ENCODE data around the gene ABCC6. TPM values are rescaled to one million over a fixed set of nuclear protein-coding genes. Genes with fewer than 3 reads are reported as not detected.
A peak's percentile ranks its signal among the peaks of the same experiment; 100 is the strongest.
"Not testable (repeated sequence)": the region's sequence is repeated elsewhere in the genome, so short reads cannot be mapped to it uniquely, and the experiment has no call there.

The ABCC6 gene
- total RNA-seq, 1 donor from 2014 or later = 0.38 TPM

DNA sequence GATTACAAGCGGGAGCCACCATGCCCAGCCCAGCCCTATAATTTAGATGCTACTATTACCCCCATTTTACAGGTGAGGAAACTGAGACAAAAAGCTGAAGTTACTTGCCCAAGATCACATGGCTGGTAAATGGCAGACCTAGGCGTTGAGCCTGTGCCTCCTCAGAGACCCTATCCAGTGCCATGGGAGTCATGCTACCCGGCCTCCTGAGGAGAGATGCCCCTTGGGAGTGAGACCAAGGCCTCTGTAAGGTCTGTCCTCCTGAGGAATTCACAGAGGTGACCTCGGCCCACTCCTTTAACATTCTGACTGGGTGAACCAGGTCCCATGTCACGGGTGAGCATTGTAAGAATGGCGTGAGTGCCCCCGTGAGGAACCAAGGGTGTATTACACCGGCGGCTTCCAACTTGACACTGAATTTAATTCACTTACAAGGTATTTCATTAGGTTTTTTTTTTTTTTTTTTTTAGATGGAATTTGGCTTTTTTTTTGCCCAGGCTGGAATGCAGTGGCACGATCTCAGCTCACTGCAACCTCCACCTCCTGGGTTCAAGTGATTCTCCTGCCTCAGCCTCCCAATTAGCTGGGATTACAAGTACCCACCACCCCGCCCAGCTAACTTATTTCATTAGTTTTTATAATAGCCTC is 95.7 kb downstream of the ABCC6 start:
- intact Hi-C loops (cut with DNase I) = loop anchor here (2.0 to 5.0 kb wide), 3 partner anchors 253 to 360 kb away; no protein-coding TSS in a partner anchor
- peak; percentile 82 for DNase-seq (ENCODE audit: low spot score)

DNA sequence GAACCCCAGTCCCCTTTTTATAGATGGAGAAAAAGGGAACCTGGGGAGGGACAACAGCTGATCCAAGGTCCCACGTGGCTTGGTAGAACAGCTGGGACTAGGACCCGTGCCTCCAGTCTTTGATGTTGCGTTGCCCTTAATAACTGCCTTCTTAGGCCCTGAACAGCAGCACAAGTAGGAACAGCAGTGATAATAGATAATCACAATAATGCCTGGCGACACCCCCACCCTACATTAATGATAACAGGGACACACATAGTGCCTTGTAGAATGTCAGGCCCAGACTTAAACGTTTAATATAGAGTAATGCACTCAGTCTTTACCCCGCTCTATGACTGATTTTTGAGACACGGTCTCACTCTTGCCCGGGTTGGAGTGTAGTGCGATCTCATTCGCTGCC is 96.4 kb downstream of the ABCC6 start:
- intact Hi-C loops (cut with DNase I) = loop anchor here (2.0 to 5.0 kb wide), 3 partner anchors 252 to 360 kb away; no protein-coding TSS in a partner anchor
- no peak for DNase-seq (ENCODE audit: low spot score)

DNA sequence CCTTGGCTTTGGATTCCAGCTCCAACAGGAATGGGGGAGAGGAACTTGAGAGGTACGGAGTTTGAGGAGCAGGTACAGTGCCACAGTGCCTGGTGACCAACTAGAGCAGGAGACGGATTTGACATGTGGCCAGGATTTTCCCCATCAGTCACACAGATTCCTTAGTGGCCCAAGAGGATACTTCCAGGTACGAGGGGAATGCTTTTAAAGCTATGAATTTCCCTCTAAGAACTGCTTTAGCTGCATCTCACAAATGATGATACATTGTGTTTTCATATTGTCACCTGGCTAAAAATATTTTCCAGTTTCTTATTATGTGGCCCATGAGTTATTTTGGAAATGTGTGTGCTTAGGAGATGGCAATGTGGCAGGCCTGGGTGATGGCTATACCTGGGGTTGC is 98.3 kb downstream of the ABCC6 start:
- intact Hi-C loops (cut with DNase I) = loop anchor here (5.0 kb wide), 1 partner anchor 358 kb away; no protein-coding TSS in a partner anchor
- DNase-seq (ENCODE audit: low spot score) = no peak

DNA sequence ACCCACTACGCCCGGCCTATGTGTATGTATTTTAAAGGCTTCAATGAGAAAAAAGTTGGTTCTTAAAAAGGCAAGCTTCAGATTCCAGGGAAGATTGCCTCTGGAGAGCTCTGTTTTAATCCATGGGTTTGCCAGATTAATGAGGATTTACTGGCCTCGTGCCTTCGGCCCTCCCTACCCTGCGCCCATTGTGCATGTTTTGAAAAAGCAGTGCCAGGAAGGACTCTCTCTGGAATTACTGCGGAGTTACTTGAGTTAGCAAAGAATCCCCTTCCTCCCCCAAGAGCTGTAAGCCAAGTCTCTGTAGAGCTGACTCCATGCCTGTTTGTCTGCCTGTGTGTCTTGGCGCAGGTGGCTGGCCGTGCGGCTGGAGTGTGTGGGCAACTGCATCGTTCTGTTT is 98.9 kb downstream of the ABCC6 start:
- no peak for DNase-seq (ENCODE audit: low spot score)
- intact Hi-C loops (cut with DNase I) = no loop called here

DNA sequence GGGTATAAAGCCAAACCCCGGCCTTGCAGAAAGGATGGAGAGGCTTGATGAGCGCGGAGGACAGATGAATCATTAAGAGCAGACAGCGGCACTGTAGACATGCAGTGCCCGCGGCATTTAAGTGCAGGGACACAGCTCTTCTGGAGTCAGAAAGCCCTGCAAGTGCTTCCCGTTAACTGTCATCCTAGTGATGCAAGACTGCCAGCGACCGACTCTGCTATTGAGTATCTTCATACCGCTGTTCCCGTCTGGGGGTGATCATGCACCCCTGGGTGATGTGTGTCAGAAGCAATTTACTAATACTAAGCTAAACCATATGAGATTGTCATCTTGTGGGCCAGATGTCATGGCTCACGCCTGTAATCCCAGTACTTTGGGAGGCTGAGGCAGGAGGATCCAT is 101.0 kb downstream of the ABCC6 start:
- intact Hi-C loops (cut with DNase I) = no loop called here
- no peak for DNase-seq (ENCODE audit: low spot score)

DNA sequence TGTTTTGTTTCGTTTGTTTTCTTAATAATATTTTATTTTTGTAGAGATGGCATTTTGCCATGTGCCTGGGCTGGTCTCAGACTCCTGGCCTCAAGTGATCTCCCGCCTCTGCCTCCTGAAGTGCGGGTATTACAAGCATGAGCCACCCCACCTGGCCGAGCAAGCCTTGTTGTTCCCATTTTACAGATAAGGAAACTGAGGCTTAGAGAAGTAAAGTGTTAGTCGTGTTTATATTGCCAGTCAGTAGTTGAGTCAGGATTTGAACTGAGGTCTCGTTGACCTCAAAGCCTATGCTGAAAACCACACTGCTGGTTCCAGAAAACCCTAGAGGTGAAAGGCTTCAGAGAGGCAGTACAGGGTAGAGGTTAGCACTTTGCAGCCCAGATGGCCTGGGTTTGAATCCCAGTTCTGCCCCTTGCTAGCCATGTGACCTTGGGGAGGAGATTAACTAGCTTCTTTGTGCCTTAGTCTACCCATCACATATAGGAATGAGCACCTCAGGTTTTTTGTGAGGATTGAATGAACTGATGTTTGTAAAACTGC is 102.0 kb downstream of the ABCC6 start:
- intact Hi-C loops (cut with DNase I) = no loop called here
- no peak for DNase-seq (ENCODE audit: low spot score)

DNA sequence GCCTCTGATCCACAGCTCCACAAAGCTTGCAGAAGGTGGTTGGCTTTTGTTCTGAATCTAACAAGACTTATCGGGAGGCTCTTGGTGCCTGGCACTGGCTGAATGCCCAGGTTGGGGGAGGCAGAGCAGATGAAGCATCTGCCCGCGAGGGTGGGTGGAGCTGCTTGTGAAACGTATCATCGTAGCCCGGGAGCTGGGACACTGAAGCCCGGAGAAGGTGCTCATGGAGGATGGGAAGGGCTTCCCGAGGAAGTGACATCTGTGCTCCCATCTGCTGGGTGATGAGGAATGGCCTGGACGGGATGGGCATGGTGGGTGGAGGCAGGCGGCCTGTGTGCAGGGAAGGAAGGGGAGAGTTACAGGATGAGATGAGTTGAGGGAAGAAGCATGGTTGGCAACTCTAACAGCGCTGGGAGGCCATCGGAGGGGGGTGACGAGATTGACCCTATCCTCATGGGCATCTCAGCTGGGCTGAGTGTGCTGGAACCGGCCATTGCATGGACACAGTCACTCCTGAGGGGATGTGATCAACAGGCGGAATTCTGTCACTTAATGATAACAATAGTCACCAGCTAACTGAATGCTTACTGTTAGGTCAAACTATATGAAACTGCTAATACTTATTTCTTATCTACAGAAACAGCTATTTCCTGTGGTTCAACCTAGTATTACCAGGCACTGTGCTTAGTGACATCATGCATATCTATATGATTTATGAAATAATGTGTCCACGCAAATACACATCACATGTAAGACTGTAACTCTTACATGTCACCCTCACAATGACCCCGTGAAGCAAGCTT is 102.7 kb downstream of the ABCC6 start:
- intact Hi-C loops (cut with DNase I) = no loop called here
- peak; percentile 80 for DNase-seq (ENCODE audit: low spot score)

DNA sequence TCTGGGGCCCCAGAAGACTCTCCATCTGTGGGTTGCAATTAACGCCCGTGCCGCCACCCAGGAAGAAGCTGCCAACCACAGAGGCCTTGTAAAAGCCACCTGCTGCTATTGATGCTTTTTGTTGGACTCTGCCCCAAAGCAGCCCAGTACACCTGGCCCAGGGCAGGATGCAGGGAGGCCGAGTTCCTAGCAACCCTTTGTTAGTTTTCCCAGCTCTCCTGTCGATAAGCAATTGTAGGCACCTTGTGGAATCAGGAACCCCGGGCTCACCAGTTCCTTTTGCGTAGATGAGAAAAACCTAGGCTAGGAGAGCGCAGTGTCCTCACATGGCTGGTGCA is 103.3 kb downstream of the ABCC6 start:
- intact Hi-C loops (cut with DNase I) = no loop called here
- no peak for DNase-seq (ENCODE audit: low spot score)

DNA sequence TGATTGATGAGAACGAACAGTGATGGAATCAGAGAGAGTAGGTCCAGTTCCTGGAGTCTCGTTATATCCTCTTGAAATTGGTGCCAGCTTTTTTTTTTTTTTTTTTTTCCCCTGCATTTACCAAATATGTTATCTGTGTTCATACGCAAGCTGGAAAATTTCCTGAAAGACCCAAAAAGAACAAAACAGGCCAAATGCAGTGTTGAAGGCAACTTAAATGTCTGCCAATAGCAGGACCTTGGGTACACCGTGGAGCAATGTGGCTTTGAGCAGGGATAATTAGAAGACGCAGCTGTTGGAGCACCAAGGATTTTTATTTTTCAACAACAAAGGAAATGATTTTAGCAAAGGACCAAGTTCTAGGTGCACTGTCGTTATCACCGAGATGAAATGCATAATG is 105.0 kb downstream of the ABCC6 start:
- DNase-seq (ENCODE audit: low spot score) = no peak
- intact Hi-C loops (cut with DNase I) = no loop called here

DNA sequence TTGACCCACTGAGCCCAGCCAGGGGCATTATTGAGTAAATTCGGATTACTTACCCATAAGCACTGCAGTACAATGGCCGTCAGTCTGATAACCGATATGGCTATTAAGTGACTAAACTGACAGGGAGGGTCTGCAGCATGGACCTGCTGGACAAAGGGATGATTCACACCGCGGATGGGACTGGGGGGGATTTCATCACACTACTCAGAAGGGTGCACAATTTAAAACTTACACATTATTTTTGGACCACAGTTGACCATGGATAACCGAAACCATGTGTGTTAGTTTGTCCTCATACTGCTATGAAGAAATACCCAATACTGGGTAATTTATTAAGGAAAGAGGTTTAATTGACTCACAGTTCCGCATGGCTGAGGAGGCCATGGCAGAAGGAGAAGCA is 106.5 kb downstream of the ABCC6 start:
- no peak for DNase-seq (ENCODE audit: low spot score)
- intact Hi-C loops (cut with DNase I) = no loop called here

DNA sequence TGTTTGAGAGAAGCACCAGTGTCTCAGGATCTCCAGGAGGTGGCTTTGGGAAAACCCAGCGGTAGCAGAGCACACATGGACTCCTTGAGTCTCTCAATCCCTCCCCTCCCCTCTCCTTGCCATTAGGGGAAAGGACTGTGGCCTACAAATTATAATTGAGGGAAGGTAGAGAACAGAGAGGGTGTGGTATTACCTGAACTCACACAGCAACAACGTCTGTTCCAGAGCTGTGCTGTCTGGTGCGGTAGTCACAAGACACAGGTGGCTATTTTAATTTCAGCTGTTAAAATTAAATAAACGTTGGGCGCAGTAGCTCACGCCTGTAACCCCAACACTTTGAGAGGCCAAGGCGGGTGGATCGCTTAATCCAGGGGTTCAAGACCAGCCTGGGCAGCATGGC is 110.2 kb downstream of the ABCC6 start:
- intact Hi-C loops (cut with DNase I) = no loop called here
- DNase-seq (ENCODE audit: low spot score) = no peak

DNA sequence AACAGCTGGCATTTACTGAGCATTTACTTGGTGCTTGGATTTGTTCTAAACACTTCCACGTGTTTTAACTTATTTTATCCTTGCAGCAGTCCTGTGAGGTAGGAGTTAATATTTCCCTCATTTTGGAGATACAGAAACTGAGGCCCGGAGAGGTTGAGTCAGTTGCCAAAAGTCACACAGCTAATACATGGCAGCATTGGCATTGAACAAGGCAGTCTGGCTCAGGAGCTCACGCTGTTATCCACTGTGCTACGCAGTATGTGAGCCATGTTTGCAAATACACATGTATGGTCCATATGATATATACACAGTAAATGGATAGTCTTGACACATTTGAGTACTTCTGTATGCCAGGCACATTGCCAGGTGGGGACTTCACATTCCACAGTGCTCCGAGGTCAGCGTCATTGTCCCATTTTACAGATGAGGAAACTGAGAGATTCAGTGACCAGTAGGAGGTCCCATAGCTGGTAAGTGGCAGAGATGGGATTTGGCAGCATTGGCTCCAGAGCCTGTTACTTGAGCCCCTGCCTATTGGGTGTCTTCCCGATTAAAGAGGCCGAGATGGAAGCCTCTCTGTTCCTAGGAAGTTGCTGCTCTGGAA is 110.7 kb downstream of the ABCC6 start:
- intact Hi-C loops (cut with DNase I) = no loop called here
- no peak for DNase-seq (ENCODE audit: low spot score)

DNA sequence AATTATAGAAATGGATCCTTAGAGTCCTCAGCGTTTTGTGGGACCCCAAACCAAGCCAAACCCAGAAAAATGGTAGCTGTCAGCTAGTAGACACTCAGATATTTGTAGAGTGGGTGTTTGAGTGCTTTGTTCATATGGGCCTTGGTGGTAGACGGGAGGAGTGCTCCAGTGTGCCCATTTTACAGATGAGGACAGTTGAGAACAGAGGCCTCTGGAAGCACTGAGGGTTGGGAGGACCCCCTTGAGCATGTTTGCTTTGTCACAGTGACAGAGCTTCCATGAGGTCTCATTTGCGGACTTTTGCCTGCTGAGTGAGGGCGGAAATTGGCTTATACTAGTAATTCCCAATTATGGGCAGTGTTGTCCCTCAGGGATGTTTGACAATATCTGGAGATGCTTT is 111.7 kb downstream of the ABCC6 start:
- intact Hi-C loops (cut with DNase I) = no loop called here
- no peak for DNase-seq (ENCODE audit: low spot score)

DNA sequence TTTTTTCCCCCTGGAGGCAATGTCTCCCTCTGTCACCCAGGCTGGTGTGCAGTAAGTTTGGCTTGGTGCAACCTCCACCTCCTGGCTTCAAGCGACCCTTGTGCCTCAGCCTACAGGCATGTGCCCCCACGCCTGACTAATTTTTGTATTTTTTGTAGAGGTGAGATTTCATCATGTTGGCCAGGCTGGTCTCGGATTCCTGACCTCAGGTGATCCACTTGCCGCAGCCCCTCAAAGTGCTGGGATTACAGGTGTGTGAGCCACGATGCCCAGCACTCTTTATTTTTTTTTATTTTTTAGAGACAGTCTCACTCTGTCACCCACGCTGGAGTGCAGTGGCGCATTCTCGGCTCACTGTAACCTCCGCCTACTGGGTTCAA is 113.2 kb downstream of the ABCC6 start:
- no peak for DNase-seq (ENCODE audit: low spot score)
- intact Hi-C loops (cut with DNase I) = no loop called here

DNA sequence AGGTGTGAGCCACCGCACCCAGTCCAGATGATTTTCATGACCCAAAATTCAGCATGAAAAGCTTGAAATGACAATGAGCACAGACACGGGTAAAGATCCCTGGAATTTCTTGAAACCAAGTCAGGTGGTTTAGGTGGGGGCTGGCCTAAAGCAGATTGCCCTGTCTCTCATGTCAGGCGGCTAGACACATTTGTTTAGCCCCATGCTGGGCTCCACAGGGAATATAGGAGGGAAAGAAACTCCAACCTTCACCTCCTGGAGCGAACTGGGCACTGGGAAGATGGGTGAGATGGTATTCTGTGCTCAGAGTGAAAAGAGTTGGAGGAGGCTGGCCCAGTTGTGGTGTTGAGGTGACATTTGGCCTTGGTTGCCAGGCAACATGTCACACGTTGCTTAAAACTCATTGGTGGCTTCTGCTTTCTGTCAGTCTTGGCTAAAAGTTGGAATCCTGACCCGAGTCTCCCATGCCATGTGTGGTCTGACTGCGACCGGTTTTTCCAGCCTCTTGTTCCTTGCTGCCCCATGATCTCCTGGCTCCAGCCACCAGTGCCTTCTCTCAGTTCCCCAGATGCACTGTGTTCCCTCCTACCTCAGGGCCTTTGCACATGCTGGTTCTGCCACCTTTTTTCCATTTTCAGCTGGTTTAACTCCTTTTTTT is 113.7 kb downstream of the ABCC6 start:
- intact Hi-C loops (cut with DNase I) = no loop called here
- DNase-seq (ENCODE audit: low spot score) = no peak

DNA sequence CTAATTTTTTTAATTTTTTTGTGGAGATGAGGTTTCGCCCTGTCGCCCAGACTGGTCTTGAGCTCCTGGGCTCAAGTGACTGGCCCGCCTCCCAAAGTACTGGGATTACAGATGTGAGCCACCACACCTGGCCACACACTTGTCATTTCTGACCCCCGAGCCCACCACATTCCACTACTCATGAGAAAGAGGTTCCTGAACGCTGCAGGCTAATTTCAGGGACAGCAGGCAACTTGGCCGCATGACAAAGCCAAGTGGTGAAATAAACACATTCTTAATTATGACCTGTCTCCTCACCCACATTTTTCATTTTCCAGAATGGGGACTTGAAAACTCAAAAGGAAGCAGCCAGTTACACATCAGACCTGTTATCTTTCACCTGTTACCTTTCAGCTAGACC is 114.5 kb downstream of the ABCC6 start:
- intact Hi-C loops (cut with DNase I) = no loop called here
- no peak for DNase-seq (ENCODE audit: low spot score)

DNA sequence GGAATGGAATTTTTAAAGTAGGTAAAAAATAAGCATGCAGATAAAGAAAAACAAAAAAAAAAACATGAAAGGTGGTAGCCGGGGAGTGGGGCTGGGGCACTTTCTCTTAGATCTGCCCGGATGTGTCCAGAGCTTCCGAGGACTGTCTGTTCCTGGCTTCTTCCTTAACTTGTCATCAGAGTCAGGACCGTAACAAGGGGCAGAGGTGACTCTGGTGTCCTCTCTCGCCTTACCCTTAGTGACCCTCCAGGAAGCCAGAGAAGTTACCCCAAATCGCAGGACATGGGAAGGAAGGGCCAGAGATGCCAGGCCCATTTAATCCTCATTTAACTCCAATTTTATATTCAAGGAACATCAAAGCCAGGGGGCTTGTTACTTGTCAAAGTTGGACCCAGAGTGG is 115.5 kb downstream of the ABCC6 start:
- DNase-seq (ENCODE audit: low spot score) = no peak
- intact Hi-C loops (cut with DNase I) = no loop called here

DNA sequence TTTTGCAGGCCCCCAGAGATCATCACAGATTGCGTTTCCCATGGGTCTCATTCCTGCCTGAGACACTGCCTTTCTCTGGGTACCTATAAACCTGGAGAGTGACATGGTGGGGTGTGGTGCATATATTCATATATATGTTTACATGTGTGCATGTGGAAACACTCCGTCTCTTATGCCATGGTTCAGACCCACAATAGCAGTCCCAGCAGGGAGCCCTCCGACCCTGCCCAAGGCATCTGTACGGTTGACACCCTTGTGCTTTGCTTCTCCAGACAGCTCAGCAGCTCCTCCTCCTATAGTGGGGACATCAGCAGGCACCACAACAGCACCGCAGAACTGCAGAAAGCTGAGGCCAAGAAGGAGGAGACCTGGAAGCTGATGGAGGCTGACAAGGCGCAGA is 116.8 kb downstream of the ABCC6 start:
- intact Hi-C loops (cut with DNase I) = no loop called here
- DNase-seq (ENCODE audit: low spot score) = no peak

DNA sequence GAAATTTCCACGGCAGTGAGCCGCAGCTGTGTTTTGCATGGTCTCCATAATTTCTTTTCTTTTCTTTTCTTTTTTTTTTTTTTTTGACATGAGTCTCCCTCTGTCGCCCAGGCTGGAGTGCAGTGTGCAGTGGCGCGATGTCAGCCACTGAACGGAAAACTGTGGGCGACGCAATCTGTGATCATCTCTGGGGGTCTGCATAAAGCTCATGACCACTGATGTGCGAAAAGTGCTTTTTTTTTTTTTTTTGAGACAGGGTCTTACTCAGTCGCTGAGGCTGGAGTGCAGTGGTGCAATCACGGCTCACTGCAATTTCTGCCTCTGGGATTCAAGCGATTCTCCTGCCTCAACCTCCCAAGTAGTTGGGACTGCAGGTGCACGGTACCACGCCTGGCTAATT is 117.6 kb downstream of the ABCC6 start:
- DNase-seq (ENCODE audit: low spot score) = no peak

DNA sequence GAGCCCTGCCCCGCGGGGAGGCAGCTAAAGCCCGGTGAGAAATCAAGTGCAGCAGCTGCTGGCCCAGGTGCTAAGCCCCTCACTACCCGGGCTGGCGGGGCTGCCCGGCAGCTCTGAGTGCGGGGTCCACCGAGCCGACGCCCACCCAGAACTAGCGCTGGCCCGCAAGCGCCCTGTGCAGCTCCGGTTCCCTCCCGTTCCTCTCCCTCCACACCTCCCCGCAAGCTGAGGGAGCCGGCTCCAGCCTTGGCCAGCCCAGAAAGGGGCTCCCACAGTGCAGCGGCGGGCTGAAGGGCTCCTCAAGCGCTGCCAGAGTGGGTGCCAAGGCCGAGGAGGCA is 118.5 kb downstream of the ABCC6 start:
- DNase-seq (ENCODE audit: low spot score); intact Hi-C loops (cut with DNase I): not testable (repeated sequence)

More for the DNA sequence above, 117.6 kb downstream of the ABCC6 start:
- intact Hi-C loops (cut with DNase I) = no loop called here
